HUES6 (cell line): ENCODE results near the gene KSR2.

Source experiments
- H3K27ac ChIP-seq: 2 replicates; pipeline ENCODE4 v1.7.0; 2013; ENCODE audit warnings: low read depth, mild to moderate bottlenecking, low read length, inconsistent platforms
- H3K27me3 ChIP-seq: 2 replicates; pipeline ENCODE4 v1.6.1; 2013; ENCODE audit warnings: low read length; ENCODE audit not compliant: control insufficient read depth, insufficient read depth
- H3K36me3 ChIP-seq: 2 replicates; pipeline ENCODE4 v1.6.1; 2013; ENCODE audit warnings: low read length; ENCODE audit not compliant: control insufficient read depth, insufficient read depth
- H3K4me1 ChIP-seq: 2 replicates; pipeline ENCODE4 v1.6.1; 2013; ENCODE audit warnings: low read length; ENCODE audit not compliant: control insufficient read depth, insufficient read depth
- H3K4me3 ChIP-seq: 2 replicates; pipeline ENCODE4 v1.5.1; 2013; ENCODE audit warnings: low read depth, low read length
- H3K9ac ChIP-seq: one replicate; pipeline ENCODE4 v1.6.1; 2013; ENCODE audit warnings: mild to moderate bottlenecking, low read length
- H3K9me3 ChIP-seq: 2 replicates; pipeline ENCODE4 v1.6.1; 2013; ENCODE audit warnings: low read depth, low read length; ENCODE audit not compliant: control insufficient read depth, insufficient read depth

Gene KSR2

GRCh38 chr12:117994551-117995438 lies 26.0 kb upstream of the KSR2 start:
- no peaks in the 10 kb centered on the region for H3K27me3 ChIP-seq

DNA sequence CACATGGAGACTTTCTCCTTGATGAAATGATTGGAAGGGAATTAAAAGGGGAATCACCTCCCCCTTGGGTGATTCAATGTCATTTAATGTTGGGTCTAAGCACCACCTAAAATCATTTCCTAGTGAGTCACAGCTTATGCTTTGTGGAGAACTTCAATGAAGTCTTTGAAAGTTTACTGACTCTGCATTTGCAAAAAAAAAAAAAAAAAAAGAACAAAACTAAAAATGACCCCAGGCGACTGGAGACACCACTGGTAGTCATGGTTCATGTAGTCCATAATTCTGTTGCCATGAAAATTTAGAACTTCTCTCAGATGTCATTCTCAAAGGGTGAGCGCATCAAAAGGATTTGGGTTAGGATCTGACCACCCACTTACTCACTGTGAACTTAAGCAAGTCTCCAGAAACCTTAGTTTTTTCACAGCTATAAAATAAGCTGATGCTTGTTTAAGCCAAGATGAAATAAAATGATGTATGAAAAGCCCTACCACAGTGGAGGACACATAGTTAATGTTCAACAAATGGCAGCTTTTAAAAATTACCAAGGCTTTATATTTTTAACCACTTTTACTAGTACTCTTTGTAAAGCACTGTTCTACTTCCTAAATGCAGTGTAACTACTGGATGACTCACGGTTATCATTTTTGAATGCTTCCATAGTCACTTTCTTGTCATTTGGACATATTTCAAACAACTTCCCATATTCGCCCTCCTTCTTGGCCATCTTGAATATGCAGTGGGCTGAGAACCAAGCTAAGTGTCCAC lies 18.1 kb upstream of the KSR2 start:
- H3K27ac ChIP-seq, result no peak overlapping the region
- no peaks in the 10 kb centered on the region for H3K36me3 ChIP-seq
- no peaks in the 10 kb centered on the region for H3K27me3 ChIP-seq
- no peaks in the 10 kb centered on the region for H3K4me1 ChIP-seq
- H3K4me3 ChIP-seq, result no peak overlapping the region
- H3K9ac ChIP-seq, result no peak overlapping the region
- H3K9me3 ChIP-seq, result no peaks in the 10 kb centered on the region

More at GRCh38 chr12:117994551-117995438, 26.0 kb upstream of the KSR2 start:
- Histone ChIP-seq H3K27ac (no peak overlapping the region), H3K9me3 (no peaks in the 10 kb centered on the region), H3K4me1 (no peaks in the 10 kb centered on the region), H3K36me3 (no peaks in the 10 kb centered on the region), H3K4me3 (no peak overlapping the region), H3K9ac (no peak overlapping the region)

GRCh38 chr12:117985182-117985581 lies 16.4 kb upstream of the KSR2 start:
- H3K9me3 ChIP-seq, result no peaks in the 10 kb centered on the region
- H3K27me3 ChIP-seq, result no peaks in the 10 kb centered on the region
- no peak overlapping the region for H3K27ac ChIP-seq
- H3K36me3 ChIP-seq, result no peaks in the 10 kb centered on the region
- H3K9ac ChIP-seq, result no peak overlapping the region
- H3K4me1 ChIP-seq, result no peaks in the 10 kb centered on the region
- no peak overlapping the region for H3K4me3 ChIP-seq

DNA sequence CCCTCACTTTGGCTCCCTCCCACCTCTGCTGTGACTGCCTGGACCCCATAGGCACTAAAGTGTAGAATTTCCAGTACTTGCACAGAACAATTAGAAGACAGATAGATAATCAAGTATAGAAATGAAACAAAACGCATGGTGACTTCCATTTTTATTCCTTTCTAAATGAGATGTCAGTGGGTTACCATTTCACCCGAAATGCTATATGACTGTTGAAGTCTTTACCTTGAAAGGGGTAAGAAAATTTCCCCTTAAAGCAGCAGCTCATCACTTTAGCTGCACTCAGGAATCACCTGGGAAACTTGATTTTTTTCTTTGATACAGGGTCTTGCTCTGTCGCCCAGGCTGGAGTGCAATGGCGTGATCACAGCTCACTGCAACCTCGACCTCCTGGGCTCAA lies 12.5 kb upstream of the KSR2 start:
- no peak overlapping the region for H3K27ac ChIP-seq
- no peak overlapping the region for H3K9ac ChIP-seq
- no peaks in the 10 kb centered on the region for H3K4me1 ChIP-seq
- no peaks in the 10 kb centered on the region for H3K36me3 ChIP-seq
- no peaks in the 10 kb centered on the region for H3K9me3 ChIP-seq
- H3K27me3 ChIP-seq, result no peaks in the 10 kb centered on the region
- H3K4me3 ChIP-seq, result no peak overlapping the region

DNA sequence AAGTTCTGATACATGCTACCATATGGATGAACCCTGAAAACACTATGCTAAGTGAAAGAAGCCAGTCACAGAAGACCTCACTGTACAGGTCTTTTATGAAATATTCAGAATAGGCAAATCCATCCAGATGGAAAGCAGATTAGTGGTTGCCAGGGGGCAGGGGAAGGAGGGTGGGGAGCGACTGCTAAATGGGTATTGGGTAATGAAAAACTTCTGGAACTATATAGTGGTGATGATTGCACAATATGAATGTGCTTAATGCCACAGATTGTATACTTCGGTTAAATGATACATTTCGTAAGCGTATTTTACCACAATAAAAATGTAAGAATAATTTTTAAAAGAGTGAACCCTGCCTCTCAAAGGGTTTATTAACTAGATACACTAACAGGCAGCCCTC lies 11.8 kb upstream of the KSR2 start:
- no peaks in the 10 kb centered on the region for H3K4me1 ChIP-seq
- no peaks in the 10 kb centered on the region for H3K27me3 ChIP-seq
- H3K4me3 ChIP-seq, result no peak overlapping the region
- H3K9ac ChIP-seq, result no peak overlapping the region
- H3K36me3 ChIP-seq, result no peaks in the 10 kb centered on the region
- H3K27ac ChIP-seq, result no peak overlapping the region
- no peaks in the 10 kb centered on the region for H3K9me3 ChIP-seq

DNA sequence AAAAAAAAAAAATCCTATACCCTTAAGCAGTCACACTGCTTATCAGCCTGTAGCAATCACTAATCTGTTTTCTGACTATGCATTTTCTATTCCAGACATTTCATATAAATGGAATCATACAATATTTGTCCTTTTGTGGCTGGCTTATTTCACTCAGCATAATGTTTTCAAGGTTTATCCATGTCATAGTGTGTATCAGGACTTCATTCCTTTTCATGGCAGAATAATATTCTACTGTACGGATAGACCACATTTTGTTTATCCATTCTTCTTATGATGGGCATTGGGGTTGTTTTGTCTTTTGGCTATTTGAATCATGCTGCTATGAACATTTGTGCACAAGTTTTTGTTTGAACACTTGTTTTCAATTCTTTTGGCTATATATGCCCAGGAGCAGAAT lies 8.6 kb upstream of the KSR2 start:
- Histone ChIP-seq H3K4me3 (no peak overlapping the region), H3K4me1 (no peaks in the 10 kb centered on the region), H3K9me3 (no peaks in the 10 kb centered on the region), H3K27ac (no peak overlapping the region), H3K27me3 (peaks cover 5% of the 10 kb centered on the region; the same call in 1 of the 2 replicates), H3K36me3 (no peaks in the 10 kb centered on the region), H3K9ac (no peak overlapping the region)

DNA sequence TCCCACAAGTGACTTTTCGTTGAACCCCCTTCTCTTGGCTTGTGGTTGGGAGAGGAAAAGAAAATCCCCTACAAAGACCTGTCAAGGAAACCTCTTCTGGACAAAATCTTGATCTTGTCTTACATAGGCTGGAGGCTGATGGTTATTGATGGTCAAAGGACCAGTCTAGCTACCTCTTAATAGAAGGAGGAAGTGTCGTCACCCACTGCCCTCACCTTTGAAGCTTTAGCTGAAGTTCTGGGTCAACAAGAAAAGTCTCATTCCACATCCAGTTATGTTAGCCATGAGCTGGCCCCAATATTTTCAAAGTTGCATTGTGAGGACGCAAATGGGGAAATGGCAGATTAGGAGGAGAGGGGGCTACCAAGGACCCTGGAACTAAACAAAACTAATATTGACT lies 6.2 kb upstream of the KSR2 start:
- Histone ChIP-seq H3K36me3 (no peaks in the 10 kb centered on the region), H3K9me3 (peaks cover 9% of the 10 kb centered on the region; the same call in 1 of the 2 replicates), H3K27ac (no peak overlapping the region), H3K4me3 (no peak overlapping the region), H3K9ac (no peak overlapping the region), H3K4me1 (no peaks in the 10 kb centered on the region), H3K27me3 (peaks cover 10% of the 10 kb centered on the region)

- Histone ChIP-seq H3K27ac (no peak overlapping the region), H3K36me3 (no peaks in the 10 kb centered on the region), H3K4me1 (0 out of 2 replicates have a peak, but pooled peaks cover 1% of the 10 kb centered on the region), H3K9ac (no peak overlapping the region), H3K4me3 (no peak overlapping the region), H3K27me3 (peaks cover 35% of the 10 kb centered on the region), H3K9me3 (peaks cover 9% of the 10 kb centered on the region; the same call in 1 of the 2 replicates)
These were observed 3.5 kb upstream of the KSR2 start for GRCh38 chr12:117972301-117972700.

- no peak overlapping the region for H3K9ac ChIP-seq
- peaks cover 50% of the 10 kb centered on the region for H3K27me3 ChIP-seq
- peaks cover 9% of the 10 kb centered on the region; the same call in 1 of the 2 replicates for H3K9me3 ChIP-seq
- no peaks in the 10 kb centered on the region for H3K36me3 ChIP-seq
- no peak overlapping the region for H3K27ac ChIP-seq
- H3K4me1 ChIP-seq, result 0 out of 2 replicates have a peak, but pooled peaks cover 3% of the 10 kb centered on the region
- H3K4me3 ChIP-seq, result no peak overlapping the region
These were observed 1.5 kb upstream of the KSR2 start for GRCh38 chr12:117970334-117970733.

GRCh38 chr12:117968151-117968789 lies 520 bp downstream of the KSR2 start:
- peaks cover 9% of the 10 kb centered on the region; the same call in 1 of the 2 replicates for H3K9me3 ChIP-seq
- no peaks in the 10 kb centered on the region for H3K36me3 ChIP-seq
- H3K4me1 ChIP-seq, result 0 out of 2 replicates have a peak, but pooled peaks cover 3% of the 10 kb centered on the region
- no peak overlapping the region for H3K27ac ChIP-seq
- H3K9ac ChIP-seq, result peak overlapping the region; percentile 73
- peaks cover 50% of the 10 kb centered on the region for H3K27me3 ChIP-seq
- H3K4me3 ChIP-seq, result peak overlapping the region; percentile 88
